Coronary artery (tissue), 2 donors: ENCODE data around the gene GIT1.

Experiments used
- DNase-seq: peaks from one replicate; pipeline ENCODE4 v3.0.0-alpha.2; 2017; ENCODE audit warnings: low spot score
- H3K27ac ChIP-seq, 2 donors: fragments of 200-600 bp; sonication (generic); one replicate each; pipeline ENCODE4 v1.5.1; 2016 to 2019
- H3K4me3 ChIP-seq: fragments of 200-600 bp; sonication (generic); 2 replicates; pipeline ENCODE4 v1.5.1; 2016; ENCODE audit warnings: mild to moderate bottlenecking, moderate library complexity
- CTCF ChIP-seq: fragments of 200-600 bp; sonication (generic); IDR thresholded peaks from one replicate; pipeline ENCODE4 v1.5.1; 2019; ENCODE audit warnings: antibody characterized with exemption

GIT1 gene

GRCh38 chr17:29620271-29620670 lies 30.8 kb upstream of the GIT1 start:
- no peak for TF ChIP-seq CTCF
- no peak overlapping the region for H3K4me3 ChIP-seq
- no peak overlapping the region for H3K27ac ChIP-seq
- no peak for DNase-seq

- no peak for TF ChIP-seq CTCF
- Histone ChIP-seq H3K4me3 (peak overlapping the region; percentile 15), H3K27ac (peak overlapping the region in 1 of 2 donors; percentile 65)
- DNase-seq: no peak
Observed at GRCh38 chr17:29619251-29619650, 29.8 kb upstream of the GIT1 start.

GRCh38 chr17:29618272-29619065 lies 29.0 kb upstream of the GIT1 start:
- TF ChIP-seq CTCF: no peak
- no peak for DNase-seq
- H3K27ac ChIP-seq: peak overlapping the region in 1 of 2 donors; percentile 37
- H3K4me3 ChIP-seq: peak overlapping the region; percentile 63

- H3K4me3 ChIP-seq: peak overlapping the region; percentile 63
- peak; percentile 24 for TF ChIP-seq CTCF
- peak; percentile 76 for DNase-seq
- H3K27ac ChIP-seq: peak overlapping the region in 1 of 2 donors; percentile 37
Observed at GRCh38 chr17:29617481-29618271, 28.2 kb upstream of the GIT1 start.

- Histone ChIP-seq H3K27ac (no peak overlapping the region), H3K4me3 (peak overlapping the region; percentile 63)
- peak; percentile 20 for TF ChIP-seq CTCF
- DNase-seq: peak; percentile 83
Observed at GRCh38 chr17:29617125-29617480, 27.7 kb upstream of the GIT1 start.

- no peak for DNase-seq
- no peak for TF ChIP-seq CTCF
- Histone ChIP-seq H3K27ac (no peak overlapping the region), H3K4me3 (peak overlapping the region; percentile 68)
Observed at GRCh38 chr17:29616300-29617048, 27.0 kb upstream of the GIT1 start.
